PC-9 (cell line): Measurements from ENCODE around the gene PCDHA2. TPM values are rescaled to one million over a fixed set of nuclear protein-coding genes. Genes with fewer than 3 reads are reported as not detected.
"Not testable (repeated sequence)": the region's sequence is repeated elsewhere in the genome, so short reads cannot be mapped to it uniquely, and the experiment has no call there.

Source experiments
- BruUV-seq: library from RNA; stranded (reverse); fragments of 400-500 nt; replicated peaks from 2 replicates; lab custom pipeline; 2021; lab: Mats Ljungman, UMichigan
- CTCF ChIA-PET: fragments of 300-600 bp; sonication (Branson Sonifier 250); formaldehyde crosslinking; loops from one replicate; lab custom pipeline; 2022; ENCODE audit warnings: antibody characterized with exemption; lab: Charles Lee
- POLR2A ChIA-PET: fragments of 300-600 bp; sonication (Branson Sonifier 250); formaldehyde crosslinking; loops from one replicate; lab custom pipeline; 2022; ENCODE audit warnings: antibody characterized with exemption; ENCODE audit not compliant: unreplicated experiment; lab: Charles Lee
- DNase-seq, 2 experiments: peaks; one replicate each; pipeline versions ENCODE4 v3.0.0 to v3.0.0-alpha.2; 2015 to 2022; ENCODE audit warnings: mixed read lengths in 1 of 2
- H2AFZ ChIP-seq: fragments of 200-600 bp; sonication (generic); 2 replicates; pipeline ENCODE4 v1.8.1; 2017; ENCODE audit warnings: antibody characterized with exemption
- H3F3A ChIP-seq: fragments of 200-600 bp; sonication (generic); 2 replicates; pipeline ENCODE4 v1.8.1; 2017; ENCODE audit warnings: antibody characterized with exemption, mild to moderate bottlenecking, low read depth; ENCODE audit not compliant: insufficient read depth
- H3K27ac ChIP-seq: fragments of 200-600 bp; sonication (generic); 2 replicates; pipeline ENCODE4 v1.6.1; 2016; ENCODE audit warnings: mixed run types
- H3K27me3 ChIP-seq: fragments of 200-600 bp; sonication (generic); 2 replicates; pipeline ENCODE4 v1.6.1; 2016; ENCODE audit warnings: low read depth, mixed run types; ENCODE audit not compliant: insufficient read depth
- H3K36me3 ChIP-seq: fragments of 200-600 bp; sonication (generic); 2 replicates; pipeline ENCODE4 v1.6.1; 2016; ENCODE audit warnings: low read depth, mixed run types
- H3K4me1 ChIP-seq: fragments of 200-600 bp; sonication (generic); replicated peaks from 2 replicates; pipeline ENCODE4 v1.6.1; 2016; ENCODE audit warnings: mixed run types; ENCODE audit not compliant: insufficient read depth
- H3K4me2 ChIP-seq: fragments of 200-600 bp; sonication (generic); 2 replicates; pipeline ENCODE4 v1.6.1; 2017; ENCODE audit warnings: mixed run types
- H3K4me3 ChIP-seq: fragments of 200-600 bp; sonication (generic); 2 replicates; pipeline ENCODE4 v1.6.1; 2016; ENCODE audit warnings: mixed run types
- H3K79me2 ChIP-seq: fragments of 200-600 bp; sonication (generic); 2 replicates; pipeline ENCODE4 v1.6.1; 2017; ENCODE audit warnings: low read depth, mixed run types
- H3K9me2 ChIP-seq: fragments of 200-600 bp; sonication (generic); 2 replicates; pipeline ENCODE4 v1.8.1; 2017; ENCODE audit warnings: mild to moderate bottlenecking; ENCODE audit not compliant: insufficient read depth
- H3K9me3 ChIP-seq: fragments of 200-600 bp; sonication (generic); 2 replicates; pipeline ENCODE4 v1.8.1; 2016; ENCODE audit warnings: low read depth; ENCODE audit not compliant: insufficient read depth
- H4K20me1 ChIP-seq: fragments of 200-600 bp; sonication (generic); 2 replicates; pipeline ENCODE4 v1.8.1; 2017; ENCODE audit not compliant: insufficient read depth
- CTCF ChIP-seq: fragments of 200-600 bp; sonication (generic); conservative IDR thresholded peaks from 2 replicates; pipeline ENCODE4 v1.6.1; 2017; ENCODE audit warnings: mixed run types, antibody characterized with exemption, mild to moderate bottlenecking, moderate library complexity
- EZH2 ChIP-seq: fragments of 200-600 bp; sonication (generic); IDR thresholded peaks from 2 replicates; pipeline ENCODE4 v1.8.0; 2017; ENCODE audit warnings: antibody characterized with exemption, low read depth
- intact Hi-C: fragments of 100-400 bp; cut with micrococcal nuclease; formaldehyde crosslinking; loops from one replicate; pipeline ENCODE4 v1.10.0; 2022; ENCODE audit not compliant: unreplicated experiment
- total RNA-seq: library from RNA; stranded (reverse); gene quantifications from 2 replicates; pipeline ENCODE4 v1.2.3, GENCODE V29; 2021

Gene PCDHA2
- total RNA-seq, 1 experiment from 2014 or later = not detected

DNA sequence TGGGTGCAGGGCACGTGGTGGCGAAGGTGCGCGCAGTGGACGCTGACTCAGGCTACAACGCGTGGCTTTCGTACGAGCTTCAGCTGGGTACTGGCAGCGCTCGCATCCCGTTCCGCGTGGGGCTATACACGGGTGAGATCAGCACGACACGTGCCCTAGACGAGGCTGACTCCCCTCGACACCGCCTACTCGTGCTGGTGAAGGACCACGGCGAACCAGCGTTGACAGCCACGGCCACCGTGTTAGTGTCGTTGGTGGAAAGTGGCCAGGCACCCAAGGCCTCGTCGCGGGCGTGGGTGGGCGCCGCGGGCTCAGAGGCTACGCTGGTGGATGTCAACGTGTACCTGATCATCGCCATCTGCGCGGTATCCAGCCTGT is 2.1 kb downstream of the PCDHA2 start:
- peaks cover 28% of the 10 kb centered on the region; the same call in 1 of the 2 replicates for H3K9me3 ChIP-seq
- H3K79me2 ChIP-seq = no peaks in the 10 kb centered on the region
- intact Hi-C loops = no loop called here
- ChIA-PET POLR2A (no interaction called here), CTCF (no interaction called here)
- no peaks in the 10 kb centered on the region for H4K20me1 ChIP-seq
- H2AFZ ChIP-seq = no peak overlapping the region
- no TSS peak for BruUV-seq
- H3K4me1 ChIP-seq = no peaks in the 10 kb centered on the region
- H3K36me3 ChIP-seq = no peaks in the 10 kb centered on the region
- no peak for DNase-seq
- H3K4me2 ChIP-seq = no peak overlapping the region
- H3K4me3 ChIP-seq = no peak overlapping the region
- no peak for TF ChIP-seq EZH2
- TF ChIP-seq CTCF = no peak
- H3K9me2 ChIP-seq = no peaks in the 10 kb centered on the region; the same call in 1 of the 2 replicates
- H3K27ac ChIP-seq = no peak overlapping the region
- no peaks in the 10 kb centered on the region for H3K27me3 ChIP-seq
- H3F3A ChIP-seq = no peaks in the 10 kb centered on the region

GRCh38 chr5:140800816-140801493 is 6.3 kb downstream of the PCDHA2 start, which contains the start of gene PCDHA3:
Gene PCDHA3, plus strand, starts transcription at chr5:140801057.
- Histone ChIP-seq H3K27ac (no peak within 1 kb of the TSS), H2AFZ (no peak within 1 kb of the TSS)
- intact Hi-C loops = no loop called here

GRCh38 chr5:140801494-140801841 is 6.8 kb downstream of the PCDHA2 start:
- Histone ChIP-seq H4K20me1 (no peaks in the 10 kb centered on the region), H3K4me3 (no peak overlapping the region), H3K9me2 (no peaks in the 10 kb centered on the region; the same call in 1 of the 2 replicates), H3F3A (no peaks in the 10 kb centered on the region), H3K4me2 (no peak overlapping the region), H2AFZ (no peak overlapping the region), H3K27me3 (no peaks in the 10 kb centered on the region), H3K9me3 (peaks cover 14% of the 10 kb centered on the region; the same call in 1 of the 2 replicates), H3K4me1 (no peaks in the 10 kb centered on the region), H3K27ac (no peak overlapping the region), H3K36me3 (no peaks in the 10 kb centered on the region), H3K79me2 (no peaks in the 10 kb centered on the region)
- intact Hi-C loops = no loop called here
- TF ChIP-seq EZH2 (no peak), CTCF (no peak)
- ChIA-PET POLR2A (no interaction called here), CTCF (no interaction called here)
- BruUV-seq = no TSS peak
- DNase-seq = no peak

More at GRCh38 chr5:140800816-140801493, 6.3 kb downstream of the PCDHA2 start, which contains the start of gene PCDHA3:
- peaks cover 14% of the 10 kb centered on the region; the same call in 1 of the 2 replicates for H3K9me3 ChIP-seq
- no peak within 1 kb of the TSS for H3K4me2 ChIP-seq
- TF ChIP-seq EZH2 = no peak
- TF ChIP-seq CTCF = no peak
- H3K27me3 ChIP-seq = no peaks in the 10 kb centered on the region
- H3K9me2 ChIP-seq = no peaks in the 10 kb centered on the region; the same call in 1 of the 2 replicates
- H3F3A ChIP-seq = no peaks in the 10 kb centered on the region
- no TSS peak for BruUV-seq
- POLR2A ChIA-PET = no interaction called here
- H3K36me3 ChIP-seq = no peaks in the 10 kb centered on the region
- H3K4me1 ChIP-seq = no peaks in the 10 kb centered on the region
- H3K4me3 ChIP-seq = no peak within 1 kb of the TSS
- H4K20me1 ChIP-seq = no peaks in the 10 kb centered on the region
- DNase-seq = no peak
- H3K79me2 ChIP-seq = no peaks in the 10 kb centered on the region
- CTCF ChIA-PET = no interaction called here

DNA sequence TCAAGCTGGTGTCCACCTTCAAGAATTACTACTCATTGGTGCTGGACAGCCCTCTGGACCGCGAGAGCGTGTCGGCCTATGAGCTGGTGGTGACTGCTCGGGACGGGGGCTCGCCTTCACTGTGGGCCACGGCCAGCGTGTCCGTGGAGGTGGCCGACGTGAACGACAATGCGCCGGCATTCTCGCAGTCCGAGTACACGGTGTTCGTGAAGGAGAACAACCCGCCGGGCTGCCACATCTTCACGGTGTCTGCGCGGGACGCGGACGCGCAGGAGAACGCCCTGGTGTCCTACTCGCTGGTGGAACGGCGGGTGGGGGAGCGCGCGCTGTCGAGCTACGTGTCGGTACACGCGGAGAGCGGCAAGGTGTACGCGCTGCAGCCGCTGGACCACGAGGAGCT is 7.7 kb downstream of the PCDHA2 start:
- CTCF ChIA-PET, DNase-seq, H3K36me3 ChIP-seq, H3K4me2 ChIP-seq, H3K27ac ChIP-seq, H3K9me2 ChIP-seq, H3F3A ChIP-seq, H3K4me1 ChIP-seq, intact Hi-C loops, H3K4me3 ChIP-seq, POLR2A ChIA-PET, H3K27me3 ChIP-seq, H2AFZ ChIP-seq, H3K79me2 ChIP-seq, BruUV-seq, H4K20me1 ChIP-seq: not testable (repeated sequence)
- H3K9me3 ChIP-seq = peaks cover 14% of the 10 kb centered on the region; the same call in 1 of the 2 replicates
